SK-MEL-5 (cell line): ENCODE data around the gene SERPINB5. TPM values are rescaled to one million over a fixed set of nuclear protein-coding genes. Genes with fewer than 3 reads are reported as not detected.

Experiments
- DNase-seq: peaks from one replicate; pipeline ENCODE4 v3.0.0-alpha.2; 2016; ENCODE audit warnings: low read depth, low spot score
- in situ Hi-C: cut with HindIII; loops from 2 replicates; pipeline ENCODE4 v1.10.0; 2016; ENCODE audit warnings: low sequenced_read_pairs, high pct_unique_total_duplicates, low pct_unique_long_range_greater_than_20kb
- total RNA-seq: library from RNA; depleted of rRNA; stranded (reverse); fragments of >200 nt; shearing (Covaris generic); gene quantifications from 2 replicates; pipeline ENCODE4 v1.2.3, GENCODE V29; 2014

The SERPINB5 gene
- total RNA-seq, 1 experiment from 2014 or later = not detected

DNA sequence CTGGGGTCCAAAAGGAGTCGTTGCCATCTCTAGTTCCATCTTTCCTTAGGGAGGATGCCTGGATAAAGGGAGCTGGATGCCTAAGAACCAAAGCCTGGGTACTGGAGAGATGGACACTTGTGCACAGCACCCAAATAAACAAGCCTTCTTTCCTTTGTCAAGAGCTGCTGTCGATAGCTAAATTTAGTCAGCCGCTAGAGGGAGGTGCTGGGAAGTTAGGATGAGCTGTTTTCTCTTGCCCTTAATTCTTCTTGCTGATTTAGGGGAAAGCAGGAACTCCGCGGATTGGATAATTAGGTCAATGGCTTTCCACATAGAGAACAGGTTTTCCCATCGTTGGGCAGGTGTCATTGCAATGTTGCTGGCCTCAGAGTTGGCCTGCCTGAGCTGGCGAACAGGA is 34.5 kb downstream of the SERPINB5 start:
- in situ Hi-C loops = no loop called here
- peak; percentile 88 for DNase-seq

- no peak for DNase-seq
These were observed 37.6 kb downstream of the SERPINB5 start for GRCh38 chr18:63514326-63514725.

DNA sequence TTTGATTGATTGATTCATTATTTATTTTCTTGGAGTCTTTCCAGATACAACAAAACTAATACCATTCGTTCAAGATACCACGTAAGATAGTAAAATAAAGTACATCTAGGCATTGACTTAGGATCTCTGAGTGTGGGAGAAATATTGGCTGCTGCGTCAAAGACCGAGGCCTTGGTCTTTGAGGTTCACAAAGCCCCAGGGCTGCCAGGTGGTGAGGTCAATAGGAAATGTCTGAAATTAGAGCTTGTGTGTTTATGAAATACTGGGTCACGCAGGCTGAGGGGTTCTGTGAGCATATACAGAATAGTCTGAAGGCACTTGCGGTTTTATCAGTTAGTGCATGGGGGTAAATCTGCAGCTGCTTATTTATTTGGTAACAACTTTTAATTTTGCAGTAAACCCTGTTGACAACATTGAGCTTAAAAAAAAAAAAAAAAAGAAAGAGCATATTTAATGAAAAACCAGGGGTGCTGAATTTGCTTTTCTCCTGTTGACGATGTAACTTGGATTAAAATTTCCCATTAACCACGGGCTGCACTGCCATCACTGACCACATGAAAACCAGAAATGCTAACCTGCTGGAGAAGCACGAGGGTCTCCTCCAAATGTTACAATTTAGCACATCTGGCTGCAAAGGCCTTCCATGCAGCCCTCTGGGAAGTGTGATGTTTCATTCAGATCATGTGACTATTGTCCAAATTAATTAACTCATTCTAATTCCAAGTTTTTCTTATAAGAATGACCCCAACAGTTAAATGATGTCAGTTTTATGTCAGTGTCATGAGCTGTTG is 38.3 kb downstream of the SERPINB5 start:
- in situ Hi-C loops = no loop called here
- peak; percentile 13 for DNase-seq

More at GRCh38 chr18:63514326-63514725, 37.6 kb downstream of the SERPINB5 start:
- in situ Hi-C loops = no loop called here

GRCh38 chr18:63515801-63516200 is 39.0 kb downstream of the SERPINB5 start:
- in situ Hi-C loops = no loop called here
- no peak for DNase-seq

GRCh38 chr18:63518178-63519012 is 41.6 kb downstream of the SERPINB5 start:
- peak; percentile 85 for DNase-seq
- in situ Hi-C loops = no loop called here

- no peak for DNase-seq
- in situ Hi-C loops = no loop called here
These were observed 43.4 kb downstream of the SERPINB5 start for GRCh38 chr18:63520053-63520685.

GRCh38 chr18:63523660-63524059 is 46.9 kb downstream of the SERPINB5 start:
- DNase-seq = no peak
- in situ Hi-C loops = no loop called here

DNA sequence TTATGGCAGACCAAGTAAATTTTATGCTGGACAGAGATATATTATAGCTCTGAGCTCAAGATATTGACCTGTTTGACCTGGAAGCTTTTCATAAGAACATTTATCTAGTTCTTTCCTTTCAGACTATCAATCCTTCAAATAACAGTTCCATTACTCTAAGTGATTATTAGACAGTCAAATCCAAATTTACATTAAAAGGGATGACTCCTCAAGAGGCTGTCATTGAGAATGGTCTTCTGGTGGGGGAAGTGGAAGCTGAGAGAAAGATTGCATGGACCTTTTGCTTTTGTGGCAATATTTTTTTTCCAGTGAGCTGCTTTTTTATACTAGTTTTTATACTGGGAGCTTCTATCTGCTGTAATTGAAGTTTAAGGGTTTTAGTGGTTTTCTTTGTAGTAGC is 50.5 kb downstream of the SERPINB5 start:
- DNase-seq = no peak
- in situ Hi-C loops = no loop called here

GRCh38 chr18:63528863-63529492 is 52.2 kb downstream of the SERPINB5 start:
- in situ Hi-C loops = no loop called here
- no peak for DNase-seq

DNA sequence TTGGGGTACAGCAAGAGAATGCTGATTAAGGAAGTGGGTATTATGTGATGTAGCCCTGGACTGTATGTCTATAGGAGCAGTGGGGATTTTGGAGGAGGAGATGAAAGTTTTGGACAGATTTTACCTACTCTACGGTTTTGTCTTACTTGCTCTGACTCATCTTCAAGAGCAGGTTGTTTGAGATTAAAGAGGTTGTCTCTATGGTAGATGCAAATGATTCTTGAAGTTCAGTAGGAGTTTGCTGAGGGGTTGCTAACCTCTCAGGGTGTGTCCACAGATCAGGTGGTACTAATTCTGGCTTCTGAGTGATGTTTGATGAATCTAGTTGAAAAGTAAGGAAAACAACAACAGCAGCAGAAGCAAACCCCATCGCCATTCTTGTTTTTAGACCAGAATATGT is 55.7 kb downstream of the SERPINB5 start:
- DNase-seq = no peak
- in situ Hi-C loops = no loop called here

- no peak for DNase-seq
- in situ Hi-C loops = no loop called here
These were observed 57.9 kb downstream of the SERPINB5 start for GRCh38 chr18:63534615-63535014.

- no peak for DNase-seq
- in situ Hi-C loops = no loop called here
These were observed 63.2 kb downstream of the SERPINB5 start for GRCh38 chr18:63539904-63540510.

DNA sequence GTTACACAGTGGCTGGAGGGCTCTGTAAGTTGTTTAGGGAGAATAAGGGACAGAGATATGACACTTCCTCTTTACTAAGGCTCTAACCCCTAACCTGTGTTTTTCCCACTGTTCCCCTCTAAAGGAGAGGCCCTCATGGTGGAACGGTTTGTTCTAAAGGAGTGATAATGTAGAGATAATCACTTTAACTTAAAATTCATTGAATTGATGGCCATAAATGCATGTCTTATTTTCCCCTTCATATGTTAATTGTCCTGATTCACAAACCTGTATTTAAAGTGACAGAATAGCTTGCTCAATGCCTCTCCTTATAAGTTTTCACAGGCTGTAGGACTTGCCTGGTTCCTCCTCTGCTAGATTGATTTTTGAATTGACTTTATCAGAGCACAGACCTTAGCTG is 65.3 kb downstream of the SERPINB5 start, which contains the start of gene SERPINB12:
SERPINB12 (plus strand) TSS at position 301 of the 400 bp plus-strand sequence. CDS start 13,791 bp downstream, outside the sequence.
- in situ Hi-C loops = no loop called here
- DNase-seq = no peak

DNA sequence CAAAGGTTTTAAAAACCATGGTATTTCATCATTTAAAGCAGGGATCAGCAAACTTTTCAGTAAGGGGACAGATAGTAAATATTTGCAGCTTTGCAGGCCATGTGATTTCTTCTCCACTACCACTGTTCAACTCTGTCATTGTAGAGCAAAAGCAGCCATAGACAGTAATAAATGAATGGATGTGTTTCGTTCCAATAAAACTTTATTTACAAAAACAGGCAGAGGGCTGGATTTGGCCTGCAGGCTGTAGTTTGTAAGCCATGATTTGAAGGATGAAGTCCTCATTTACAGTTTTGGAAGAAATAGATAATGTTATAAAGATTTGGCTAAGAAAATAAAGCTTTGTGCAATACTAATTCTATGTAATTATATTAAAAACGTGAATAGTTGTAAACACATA is 67.3 kb downstream of the SERPINB5 start:
- in situ Hi-C loops = no loop called here
- DNase-seq = no peak

GRCh38 chr18:63545000-63545399 is 68.2 kb downstream of the SERPINB5 start:
- in situ Hi-C loops = no loop called here

GRCh38 chr18:63550068-63550467 is 73.3 kb downstream of the SERPINB5 start:
- in situ Hi-C loops = no loop called here

More at GRCh38 chr18:63545000-63545399, 68.2 kb downstream of the SERPINB5 start:
- DNase-seq = no peak

DNA sequence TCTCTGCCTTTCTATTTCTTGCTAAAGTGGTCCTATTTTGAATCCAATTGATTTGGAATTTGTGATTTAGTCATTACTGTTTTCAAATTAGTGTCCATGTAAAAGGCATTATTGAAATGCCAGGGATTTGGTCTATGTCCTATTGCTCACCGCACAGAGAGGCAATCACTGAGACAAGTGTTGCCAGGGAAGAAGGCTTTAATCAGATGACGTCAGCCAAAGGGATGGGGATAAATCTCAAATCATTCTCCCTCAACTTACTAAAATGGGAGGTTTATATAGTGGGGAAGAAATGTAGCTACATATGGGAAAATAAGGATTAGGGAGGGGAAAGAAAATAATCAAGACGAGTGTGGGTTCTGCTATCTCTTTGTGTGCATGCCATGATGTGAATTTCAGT is 75.0 kb downstream of the SERPINB5 start:
- in situ Hi-C loops = no loop called here
- no peak for DNase-seq

More at GRCh38 chr18:63550068-63550467, 73.3 kb downstream of the SERPINB5 start:
- peak; percentile 13 for DNase-seq
